ENCODE measurements around the gene MILR1.
"Not testable (repeated sequence)": the region's sequence is repeated elsewhere in the genome, so short reads cannot be mapped to it uniquely, and the experiment has no call there.

Gene MILR1

DNA sequence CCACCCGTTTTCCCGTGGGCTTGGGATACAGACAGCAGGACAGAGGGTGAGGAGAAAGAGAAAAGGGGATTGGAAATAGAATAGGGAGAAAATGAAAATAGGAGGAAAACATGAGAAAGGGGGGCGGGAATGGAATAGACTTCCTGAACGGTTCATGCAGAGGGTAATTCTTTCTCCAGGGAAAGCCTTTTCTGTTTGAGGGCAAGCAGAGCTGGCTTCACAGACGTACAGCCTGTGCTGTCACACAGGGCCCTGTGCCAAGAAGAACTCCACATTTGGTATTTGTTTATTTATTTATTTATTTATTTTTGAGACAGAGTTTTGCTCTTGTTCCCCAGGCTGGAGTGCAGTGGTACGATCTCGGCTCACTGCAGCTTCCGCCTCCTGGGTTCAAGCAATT lies 12.0 kb downstream of the MILR1 start:
- no peak overlapping the region for H3K4me3 ChIP-seq (ENCODE audit: low read depth, low read length)
- POLR2A ChIA-PET = no interaction called here
- TF ChIP-seq, protein P1, sequence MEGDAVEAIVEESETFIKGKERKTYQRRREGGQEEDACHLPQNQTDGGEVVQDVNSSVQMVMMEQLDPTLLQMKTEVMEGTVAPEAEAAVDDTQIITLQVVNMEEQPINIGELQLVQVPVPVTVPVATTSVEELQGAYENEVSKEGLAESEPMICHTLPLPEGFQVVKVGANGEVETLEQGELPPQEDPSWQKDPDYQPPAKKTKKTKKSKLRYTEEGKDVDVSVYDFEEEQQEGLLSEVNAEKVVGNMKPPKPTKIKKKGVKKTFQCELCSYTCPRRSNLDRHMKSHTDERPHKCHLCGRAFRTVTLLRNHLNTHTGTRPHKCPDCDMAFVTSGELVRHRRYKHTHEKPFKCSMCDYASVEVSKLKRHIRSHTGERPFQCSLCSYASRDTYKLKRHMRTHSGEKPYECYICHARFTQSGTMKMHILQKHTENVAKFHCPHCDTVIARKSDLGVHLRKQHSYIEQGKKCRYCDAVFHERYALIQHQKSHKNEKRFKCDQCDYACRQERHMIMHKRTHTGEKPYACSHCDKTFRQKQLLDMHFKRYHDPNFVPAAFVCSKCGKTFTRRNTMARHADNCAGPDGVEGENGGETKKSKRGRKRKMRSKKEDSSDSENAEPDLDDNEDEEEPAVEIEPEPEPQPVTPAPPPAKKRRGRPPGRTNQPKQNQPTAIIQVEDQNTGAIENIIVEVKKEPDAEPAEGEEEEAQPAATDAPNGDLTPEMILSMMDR (IDR thresholded peaks at IDR 0.05; ENCODE audit: insufficient read depth, low read length, missing control alignments) = no peak
- CTCF ChIA-PET = interaction anchor here (1.5 kb wide), 1 partner anchor 40 kb away, joined by 5 read pairs; no protein-coding TSS in a partner anchor
- DNase-seq (ENCODE audit: low read depth, low spot score) = no peak

DNA sequence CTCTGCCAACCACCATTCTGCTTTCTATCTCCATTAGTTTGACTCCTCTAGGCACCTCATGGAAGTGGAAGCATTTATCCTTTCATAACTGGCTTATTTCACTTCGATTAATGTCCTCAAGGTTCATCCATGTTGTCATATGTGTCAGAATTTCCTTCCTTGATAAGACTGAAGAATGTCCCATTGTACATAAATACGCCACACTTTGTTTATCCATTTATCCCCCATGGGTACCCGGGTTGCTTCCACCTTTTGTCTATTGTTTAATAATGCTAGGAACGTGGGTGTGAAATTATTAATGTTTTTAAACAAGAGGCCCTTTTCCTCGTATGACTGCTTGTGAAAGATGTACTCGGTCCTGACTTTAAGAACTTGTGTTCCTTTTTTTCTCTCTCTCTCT lies 12.9 kb downstream of the MILR1 start:
- ChIA-PET POLR2A (no interaction called here), CTCF (no interaction called here)
- TF ChIP-seq, protein P1 (IDR thresholded peaks at IDR 0.05; ENCODE audit: insufficient read depth, low read length, missing control alignments) = no peak
- DNase-seq (ENCODE audit: low read depth, low spot score) = no peak
- no peak overlapping the region for H3K4me3 ChIP-seq (ENCODE audit: low read depth, low read length)

DNA sequence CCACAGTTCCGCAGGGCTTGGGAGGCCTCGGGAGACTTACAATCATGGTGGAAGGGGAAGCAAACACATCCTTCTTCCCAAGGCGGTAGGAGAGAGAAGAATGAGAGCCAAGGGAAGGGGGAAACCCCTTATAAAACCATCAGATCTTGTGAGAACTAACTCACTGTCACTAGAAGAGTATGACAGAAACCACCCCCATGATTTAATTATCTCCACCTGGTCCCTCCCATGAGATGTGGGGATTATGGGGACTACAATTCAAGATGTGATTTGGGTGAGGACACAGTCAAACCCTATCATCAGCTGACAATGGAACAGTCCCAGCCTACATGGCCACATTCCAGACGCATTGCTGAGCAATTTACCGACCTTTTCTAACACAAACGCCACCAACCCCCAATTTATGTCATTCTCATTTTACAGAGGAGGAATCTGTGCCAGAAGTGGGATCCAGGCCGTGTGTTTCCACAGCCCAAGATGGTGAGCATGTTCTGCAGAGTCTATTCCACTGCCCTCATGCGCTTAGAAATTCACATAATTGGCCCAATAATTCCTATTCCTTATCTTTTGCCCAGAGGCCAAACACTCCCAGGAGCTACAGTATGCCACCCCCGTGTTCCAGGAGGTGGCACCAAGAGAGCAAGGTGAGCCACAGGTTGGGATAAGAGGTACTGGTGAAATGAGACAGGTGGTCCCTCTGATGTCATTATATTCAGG lies 17.3 kb downstream of the MILR1 start:
- no peak overlapping the region for H3K4me3 ChIP-seq (ENCODE audit: low read depth, low read length)
- TF ChIP-seq, protein P1 (IDR thresholded peaks at IDR 0.05; ENCODE audit: insufficient read depth, low read length, missing control alignments) = no peak
- POLR2A ChIA-PET = no interaction called here
- DNase-seq (ENCODE audit: low read depth, low spot score) = no peak
- CTCF ChIA-PET = interaction anchor here (1.0 to 2.9 kb wide), 3 partner anchors 12 to 47 kb away, joined by 3 to 12 read pairs (median 6); no protein-coding TSS in a partner anchor

- CTCF ChIA-PET = interaction anchor here (1.0 to 2.9 kb wide), 4 partner anchors 13 to 48 kb away, joined by 3 to 12 read pairs (median 5); no protein-coding TSS in a partner anchor
- DNase-seq (ENCODE audit: low read depth, low spot score); H3K4me3 ChIP-seq (ENCODE audit: low read depth, low read length); POLR2A ChIA-PET: not testable (repeated sequence)
Observed at GRCh38 chr17:64466834-64467233, 17.9 kb downstream of the MILR1 start.

DNA sequence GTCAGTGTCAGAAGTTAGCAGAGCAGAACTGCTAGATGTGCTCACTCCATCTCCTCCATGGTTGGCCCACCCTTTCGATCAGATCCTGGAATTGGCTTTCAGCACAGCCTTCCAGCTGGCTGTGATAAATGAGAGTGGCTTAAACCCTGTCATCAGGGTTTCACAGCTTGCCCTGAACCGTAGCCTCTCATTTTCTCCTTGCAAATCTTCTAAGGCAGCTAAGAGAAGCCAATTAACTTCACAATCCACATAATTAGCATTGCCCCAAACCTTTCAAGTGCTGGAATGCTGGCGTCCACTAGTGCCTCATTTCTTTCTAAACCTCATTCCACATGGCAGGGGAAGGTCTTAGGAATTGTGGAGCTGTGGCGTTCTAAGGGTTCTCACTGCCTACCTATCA lies 21.7 kb downstream of the MILR1 start:
- TF ChIP-seq, protein P1 (IDR thresholded peaks at IDR 0.05; ENCODE audit: insufficient read depth, low read length, missing control alignments) = no peak
- DNase-seq (ENCODE audit: low read depth, low spot score) = no peak
- H3K4me3 ChIP-seq (ENCODE audit: low read depth, low read length) = no peak overlapping the region
- POLR2A ChIA-PET = no interaction called here
- CTCF ChIA-PET = interaction anchor here (1.9 to 2.2 kb wide), 2 partner anchors 20 to 51 kb away, joined by 5 to 8 read pairs; no protein-coding TSS in a partner anchor

GRCh38 chr17:64471440-64471839 lies 22.5 kb downstream of the MILR1 start:
- DNase-seq (ENCODE audit: low read depth, low spot score) = no peak
- no peak overlapping the region for H3K4me3 ChIP-seq (ENCODE audit: low read depth, low read length)
- TF ChIP-seq, protein P1 (IDR thresholded peaks at IDR 0.05; ENCODE audit: insufficient read depth, low read length, missing control alignments) = no peak
- ChIA-PET POLR2A (no interaction called here), CTCF (interaction anchor here (0.8 to 2.2 kb wide), 2 partner anchors 19 to 51 kb away, joined by 3 to 8 read pairs; no protein-coding TSS in a partner anchor)

Data from AG04449 (cell line).